HEK293T (cell line): ENCODE data around the gene TGFB1I1.

Source experiments
- CTCF ChIA-PET: fragments of 350-600 bp; formaldehyde crosslinking; extraction: SDS; loops from one replicate; lab custom pipeline; 2021; ENCODE audit warnings: antibody characterized with exemption, inconsistent platforms; lab: Yijun Ruan, JAX
- POLR2A ChIA-PET: fragments of 350-600 bp; formaldehyde crosslinking; extraction: SDS; loops from one replicate; lab custom pipeline; 2020; ENCODE audit warnings: antibody characterized with exemption, inconsistent platforms; lab: Yijun Ruan, JAX
- DNase-seq: peaks from one replicate; pipeline ENCODE4 v3.0.0; 2012; ENCODE audit warnings: mixed read lengths; ENCODE audit errors: extremely low spot score
- ARNT ChIP-seq: fragments of 450-650 bp; IDR thresholded peaks from 2 replicates; pipeline ENCODE4 v1.6.1; 2017; ENCODE audit warnings: mild to moderate bottlenecking
- CTBP1 ChIP-seq: fragments of 450-650 bp; IDR thresholded peaks from 2 replicates; pipeline ENCODE4 v1.6.1; 2016; ENCODE audit warnings: borderline replicate concordance
- ELF4 ChIP-seq: fragments of 450-650 bp; IDR thresholded peaks from 2 replicates; pipeline ENCODE4 v1.6.1; 2017; ENCODE audit warnings: antibody characterized with exemption
- FOXA1 ChIP-seq: fragments of 450-650 bp; IDR thresholded peaks from 2 replicates; pipeline ENCODE4 v1.6.1; 2016; ENCODE audit warnings: mild to moderate bottlenecking
- FOXK2 ChIP-seq: fragments of 450-650 bp; IDR thresholded peaks from 2 replicates; pipeline ENCODE4 v1.6.1; 2016; ENCODE audit warnings: mild to moderate bottlenecking
- FOXM1 ChIP-seq: fragments of 450-650 bp; IDR thresholded peaks from 2 replicates; pipeline ENCODE4 v1.6.1; 2017; ENCODE audit warnings: mild to moderate bottlenecking, borderline replicate concordance
- HDGF ChIP-seq: fragments of 450-650 bp; IDR thresholded peaks from 2 replicates; pipeline ENCODE4 v1.6.1; 2017; ENCODE audit warnings: antibody characterized with exemption, borderline replicate concordance
- L3MBTL2 ChIP-seq: fragments of 450-650 bp; conservative IDR thresholded peaks from 2 replicates; pipeline ENCODE4 v1.6.1; 2016; ENCODE audit warnings: mild to moderate bottlenecking
- LEF1 ChIP-seq: fragments of 450-650 bp; IDR thresholded peaks from 2 replicates; pipeline ENCODE4 v1.6.1; 2017; ENCODE audit warnings: mild to moderate bottlenecking, borderline replicate concordance
- NFRKB ChIP-seq: fragments of 450-650 bp; IDR thresholded peaks from 2 replicates; pipeline ENCODE4 v1.6.1; 2016; ENCODE audit warnings: mild to moderate bottlenecking, moderate library complexity
- PKNOX1 ChIP-seq: fragments of 450-650 bp; IDR thresholded peaks from 2 replicates; pipeline ENCODE4 v1.6.1; 2016
- SP1 ChIP-seq: fragments of 450-650 bp; IDR thresholded peaks from 2 replicates; pipeline ENCODE4 v1.6.1; 2017
- SUZ12 ChIP-seq: fragments of 450-650 bp; IDR thresholded peaks from 2 replicates; pipeline ENCODE4 v1.6.1; 2016; ENCODE audit warnings: mild to moderate bottlenecking
- TARDBP ChIP-seq: fragments of 450-650 bp; IDR thresholded peaks from 2 replicates; pipeline ENCODE4 v1.6.1; 2016
- ZNF384 ChIP-seq: fragments of 450-650 bp; IDR thresholded peaks from 2 replicates; pipeline ENCODE4 v1.6.1; 2016

The TGFB1I1 gene

GRCh38 chr16:31459687-31460581, 12.0 kb upstream of the TGFB1I1 start:
- DNase-seq = peak; percentile 98
- TF ChIP-seq LEF1 = no peak
- TF ChIP-seq FOXA1 = no peak
- POLR2A ChIA-PET = interaction anchor here (0.5 to 5.4 kb wide), 21 partner anchors 9 to 417 kb away, joined by 3 to 27 read pairs (median 5); partner anchors contain the start of genes COX6A2, FUS, KAT8 and RUSF1
- CTCF ChIA-PET = interaction anchor here (0.6 to 1.5 kb wide), 10 partner anchors 8 to 461 kb away, joined by 3 to 5 read pairs (median 4); partner anchors contain the start of genes RUSF1 and TGFB1I1

- POLR2A ChIA-PET = interaction anchor here (0.7 to 5.4 kb wide), 12 partner anchors 8 to 416 kb away, joined by 3 to 27 read pairs (median 5); partner anchors contain the start of genes COX6A2, FUS, KAT8 and RUSF1
- no peak for DNase-seq
- TF ChIP-seq SP1 (no peak), SUZ12 (no peak), ELF4 (no peak), FOXK2 (no peak)
- CTCF ChIA-PET = interaction anchor here (0.5 to 1.5 kb wide), 12 partner anchors 9 to 462 kb away, joined by 3 to 5 read pairs (median 4); partner anchors contain the start of genes RUSF1 and TGFB1I1
Measured at GRCh38 chr16:31460582-31461002, 11.4 kb upstream of the TGFB1I1 start.

- TF ChIP-seq ARNT = no peak
- TF ChIP-seq SP1 = no peak
- TF ChIP-seq HDGF = no peak
- TF ChIP-seq FOXM1 = no peak
- no peak for TF ChIP-seq TARDBP
- no peak for TF ChIP-seq CTBP1
- TF ChIP-seq SUZ12 = no peak
- TF ChIP-seq FOXA1 = no peak
- POLR2A ChIA-PET = interaction anchor here (0.7 to 5.4 kb wide), 10 partner anchors 7 to 415 kb away, joined by 3 to 27 read pairs (median 5); partner anchors contain the start of genes COX6A2, FUS, KAT8 and RUSF1
- CTCF ChIA-PET = interaction anchor here (0.5 to 1.5 kb wide), 8 partner anchors 10 to 407 kb away, joined by 3 to 5 read pairs (median 4); partner anchors contain the start of genes RUSF1 and TGFB1I1
- no peak for DNase-seq
Measured at GRCh38 chr16:31461201-31461920, 10.6 kb upstream of the TGFB1I1 start.

- POLR2A ChIA-PET = interaction anchor here (5.4 kb wide), 1 partner anchor 9 kb away, joined by 27 read pairs; the partner anchor contains the start of gene TGFB1I1
- TF ChIP-seq ELF4 (no peak), HDGF (no peak), FOXM1 (no peak)
- DNase-seq = no peak
- CTCF ChIA-PET = no interaction called here
Measured at GRCh38 chr16:31461921-31462804, 9.8 kb upstream of the TGFB1I1 start.

GRCh38 chr16:31464348-31464769, 7.6 kb upstream of the TGFB1I1 start:
- CTCF ChIA-PET = no interaction called here
- DNase-seq = no peak
- POLR2A ChIA-PET = no interaction called here
- TF ChIP-seq LEF1 (no peak), PKNOX1 (no peak), L3MBTL2 (no peak), NFRKB (no peak), SP1 (no peak), ELF4 (no peak), TARDBP (no peak), HDGF (no peak), SUZ12 (no peak), ZNF384 (no peak), ARNT (no peak), FOXK2 (no peak), CTBP1 (no peak)

- TF ChIP-seq PKNOX1 (no peak), CTBP1 (no peak), ARNT (no peak), SUZ12 (no peak), FOXA1 (no peak), LEF1 (no peak), ZNF384 (no peak), HDGF (no peak), ELF4 (no peak), FOXK2 (no peak), SP1 (no peak)
- ChIA-PET CTCF (no interaction called here), POLR2A (no interaction called here)
- no peak for DNase-seq
Measured at GRCh38 chr16:31464781-31465260, 7.1 kb upstream of the TGFB1I1 start.
